ENCODE measurements around the gene FAP.

FAP gene

GRCh38 chr2:162149466-162149865, 93.8 kb downstream of the FAP start:
- no peak for FAIRE-seq

GRCh38 chr2:162148956-162149355, 94.3 kb downstream of the FAP start:
- DNase-seq (ENCODE audit: extremely low spot score, insufficient read length, low read depth), result no peak
- FAIRE-seq, result no peak

More at GRCh38 chr2:162149466-162149865, 93.8 kb downstream of the FAP start:
- no peak for DNase-seq (ENCODE audit: extremely low spot score, insufficient read length, low read depth)

- FAIRE-seq (no peak), DNase-seq (ENCODE audit: extremely low spot score, insufficient read length, low read depth) (no peak)
These were observed 99.3 kb downstream of the FAP start for GRCh38 chr2:162143969-162144368.

GRCh38 chr2:162138310-162138709, 104.9 kb downstream of the FAP start:
- no peak for FAIRE-seq
- DNase-seq (ENCODE audit: extremely low spot score, insufficient read length, low read depth), result no peak

- DNase-seq (ENCODE audit: extremely low spot score, insufficient read length, low read depth) (no peak), FAIRE-seq (no peak)
These were observed 115.8 kb downstream of the FAP start for GRCh38 chr2:162127422-162127821.

GRCh38 chr2:162126527-162126926, 116.7 kb downstream of the FAP start:
- DNase-seq (ENCODE audit: extremely low spot score, insufficient read length, low read depth) (no peak), FAIRE-seq (no peak)

GRCh38 chr2:162126111-162126519, 117.1 kb downstream of the FAP start:
- peak; percentile 9 for DNase-seq (ENCODE audit: extremely low spot score, insufficient read length, low read depth)
- peak; percentile 80 for FAIRE-seq

GRCh38 chr2:162125138-162125537, 118.1 kb downstream of the FAP start:
- no peak for FAIRE-seq

GRCh38 chr2:162123806-162124758, 119.2 kb downstream of the FAP start:
- FAIRE-seq (peak; percentile 80), DNase-seq (ENCODE audit: extremely low spot score, insufficient read length, low read depth) (peak; percentile 18)

More at GRCh38 chr2:162125138-162125537, 118.1 kb downstream of the FAP start:
- DNase-seq (ENCODE audit: extremely low spot score, insufficient read length, low read depth), result no peak
